Renal cortex interstitium (tissue), 11 donors: ENCODE measurements around the gene ZC3H18. TPM values are rescaled to one million over a fixed set of nuclear protein-coding genes. Genes with fewer than 3 reads are reported as not detected.

ENCODE experiments used
- DNase-seq, 11 donors: peaks; one replicate each; pipeline ENCODE4 v3.0.0-alpha.2; 2013; ENCODE audit warnings: low read depth in 9 of 11, low spot score in 4 of 11; ENCODE audit errors: extremely low read depth in 1 of 11
- polyA plus RNA-seq, 3 donors: library from polyadenylated mRNA; unstranded; fragments of 120-200 nt; gene quantifications; one replicate each; pipeline ENCODE4 v1.2.1, GENCODE V29; 2013; ENCODE audit not compliant: insufficient read length in 3 of 3

The ZC3H18 gene
- polyA plus RNA-seq, 3 donors: 35.8 to 43.3 (median 40.5) TPM

DNA sequence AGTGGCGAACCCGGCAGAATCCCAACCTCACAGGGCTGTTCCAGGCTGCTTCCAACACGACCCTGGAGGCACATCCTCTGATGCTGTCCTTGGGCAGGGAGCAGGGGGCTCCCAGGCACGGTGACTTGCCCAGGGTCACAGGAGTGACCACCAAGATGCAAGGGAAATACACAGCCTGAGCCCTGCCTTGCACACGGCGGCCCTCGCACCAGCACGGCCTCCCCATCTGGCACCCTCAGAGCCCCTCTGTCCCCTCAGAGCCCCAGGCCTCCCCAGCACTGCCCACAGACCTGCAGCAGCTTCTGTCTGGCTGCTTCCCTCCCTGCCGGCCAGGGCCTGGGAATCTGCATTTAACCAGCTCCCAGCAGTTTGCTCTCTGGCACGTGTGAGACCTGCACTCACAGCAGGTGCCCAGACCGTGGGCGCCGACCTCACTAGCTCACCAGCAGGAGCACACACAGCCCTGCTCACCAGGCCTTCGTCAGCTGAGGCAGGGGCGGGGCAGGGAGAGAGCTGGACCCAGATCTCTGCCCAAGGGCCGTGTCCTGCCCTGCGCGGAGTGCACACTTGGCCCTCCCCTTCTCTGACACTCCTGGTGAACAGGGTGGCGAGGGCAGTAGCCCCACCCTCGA is 29.7 kb upstream of the ZC3H18 start:
- DNase-seq: no peak

GRCh38 chr16:88541831-88542616 is 28.2 kb upstream of the ZC3H18 start:
- DNase-seq: no peak

- no peak for DNase-seq
These were observed 26.9 kb upstream of the ZC3H18 start for GRCh38 chr16:88543230-88543813.

DNA sequence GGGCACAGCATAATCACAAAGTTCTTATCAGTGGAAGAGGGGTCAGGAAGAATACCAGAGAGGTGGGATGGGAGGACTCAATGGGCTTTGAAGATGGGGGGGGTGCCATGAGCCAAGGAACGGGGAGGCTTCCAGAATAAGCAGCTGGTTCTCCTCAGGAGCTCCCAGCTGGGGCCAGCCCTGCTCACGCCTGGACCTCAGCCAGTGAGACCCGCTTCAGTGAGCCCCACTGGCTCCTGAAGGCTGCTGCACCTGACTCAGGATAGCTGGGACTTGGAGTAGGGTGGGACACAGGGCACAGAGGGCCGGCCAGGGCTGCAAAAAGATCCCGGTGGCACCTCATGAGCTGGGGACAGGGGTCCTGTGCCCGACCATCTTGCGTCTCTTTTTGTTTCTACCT is 24.4 kb upstream of the ZC3H18 start:
- DNase-seq: no peak

DNA sequence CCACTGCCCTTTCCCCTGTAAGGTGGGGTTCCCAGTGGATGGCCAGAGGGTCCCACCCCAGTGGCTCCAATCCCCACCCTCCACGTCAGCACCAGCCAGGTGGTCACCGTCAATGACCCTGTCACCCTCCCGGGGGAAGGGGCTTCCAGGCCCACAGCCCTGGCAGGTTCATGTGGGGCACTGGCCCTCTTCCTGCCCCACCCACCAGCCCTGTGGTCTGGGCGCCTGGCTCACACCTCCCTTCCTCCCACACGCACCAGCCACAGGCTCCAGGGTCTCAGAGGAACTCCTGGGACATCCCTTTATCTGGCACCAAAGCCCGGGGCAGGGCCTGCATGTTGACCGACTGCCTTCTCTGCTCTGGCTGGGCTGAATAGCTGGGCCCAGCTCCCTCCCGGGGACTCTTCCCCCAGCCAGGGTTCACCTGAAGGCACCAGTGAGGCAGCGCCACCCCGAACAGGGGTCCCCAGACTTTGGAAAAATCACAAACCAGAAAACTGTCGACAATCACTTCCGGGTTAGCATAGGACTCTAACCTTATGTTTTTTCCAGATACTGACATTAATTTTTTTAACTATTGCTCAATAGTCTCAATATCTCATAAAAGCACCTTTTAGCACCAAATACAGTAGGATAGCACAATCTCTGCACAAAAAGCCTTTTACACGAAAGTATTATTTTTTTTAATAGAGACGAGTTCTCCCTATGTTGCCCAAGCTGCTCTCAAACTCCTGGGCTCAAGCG is 21.9 kb upstream of the ZC3H18 start:
- DNase-seq: no peak

DNA sequence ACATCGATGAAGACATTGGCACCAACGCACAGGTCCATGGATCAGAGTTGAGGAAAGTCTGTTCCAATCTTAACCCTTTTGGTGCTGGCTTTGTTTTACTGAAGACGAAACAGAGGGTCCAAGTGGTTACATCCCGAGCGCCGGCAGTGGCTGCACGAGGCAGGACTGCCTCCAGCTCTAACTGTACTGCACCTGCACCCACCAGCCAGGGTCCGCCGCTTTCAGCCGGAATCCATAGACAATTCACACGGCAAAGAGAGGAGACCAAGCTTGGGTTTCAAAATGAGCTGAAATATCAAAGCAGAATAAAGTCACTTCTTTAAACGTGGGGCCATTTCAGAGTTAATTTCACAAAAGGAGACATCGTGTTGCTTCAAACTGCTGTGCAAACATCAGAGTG is 21.2 kb upstream of the ZC3H18 start:
- DNase-seq: no peak

- no peak for DNase-seq
These were observed 20.4 kb upstream of the ZC3H18 start for GRCh38 chr16:88549671-88550245.

GRCh38 chr16:88550246-88550661 is 19.9 kb upstream of the ZC3H18 start:
- DNase-seq: no peak

- no peak for DNase-seq
These were observed 18.0 kb upstream of the ZC3H18 start for GRCh38 chr16:88552166-88552565.

- DNase-seq: no peak
These were observed 17.4 kb upstream of the ZC3H18 start for GRCh38 chr16:88552815-88553214.

- DNase-seq: no peak
These were observed 16.5 kb upstream of the ZC3H18 start for GRCh38 chr16:88553739-88554138.

DNA sequence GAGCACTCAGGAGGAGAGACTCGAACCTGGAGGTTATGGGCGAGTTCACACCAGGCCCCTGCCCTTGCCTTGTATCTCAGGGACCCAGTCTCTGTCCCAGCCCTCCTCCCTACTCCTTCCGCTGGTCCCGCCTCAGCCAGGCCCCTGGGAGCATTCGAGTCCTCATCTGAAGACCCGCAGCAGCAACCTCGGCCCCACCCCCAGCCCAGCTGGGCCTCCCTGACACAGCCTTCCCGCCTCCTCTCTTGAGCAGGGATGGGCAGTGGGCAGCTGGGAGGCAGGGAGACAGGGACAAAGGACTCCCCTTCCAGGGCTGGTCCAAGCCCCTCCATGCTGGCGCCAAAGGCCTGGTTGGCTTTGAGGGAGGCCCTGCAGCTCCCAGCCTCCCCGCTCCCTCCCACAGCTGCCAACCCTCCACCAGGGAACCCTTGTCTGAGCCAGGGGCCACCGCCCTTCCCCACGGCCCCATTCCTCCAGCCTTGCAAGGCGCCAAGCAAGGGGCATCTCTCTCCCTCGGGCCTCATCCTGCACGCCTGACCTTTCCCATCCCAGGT is 15.4 kb upstream of the ZC3H18 start:
- no peak for DNase-seq

- DNase-seq: no peak
These were observed 13.8 kb upstream of the ZC3H18 start for GRCh38 chr16:88556294-88556988.

GRCh38 chr16:88558457-88559442 is 11.5 kb upstream of the ZC3H18 start:
- DNase-seq: peak in 9 of 11 donors; percentile 43 to 80 (median 61)

- DNase-seq: peak in 5 of 11 donors; percentile 37 to 59 (median 41)
These were observed 9.3 kb upstream of the ZC3H18 start for GRCh38 chr16:88560714-88561484.

DNA sequence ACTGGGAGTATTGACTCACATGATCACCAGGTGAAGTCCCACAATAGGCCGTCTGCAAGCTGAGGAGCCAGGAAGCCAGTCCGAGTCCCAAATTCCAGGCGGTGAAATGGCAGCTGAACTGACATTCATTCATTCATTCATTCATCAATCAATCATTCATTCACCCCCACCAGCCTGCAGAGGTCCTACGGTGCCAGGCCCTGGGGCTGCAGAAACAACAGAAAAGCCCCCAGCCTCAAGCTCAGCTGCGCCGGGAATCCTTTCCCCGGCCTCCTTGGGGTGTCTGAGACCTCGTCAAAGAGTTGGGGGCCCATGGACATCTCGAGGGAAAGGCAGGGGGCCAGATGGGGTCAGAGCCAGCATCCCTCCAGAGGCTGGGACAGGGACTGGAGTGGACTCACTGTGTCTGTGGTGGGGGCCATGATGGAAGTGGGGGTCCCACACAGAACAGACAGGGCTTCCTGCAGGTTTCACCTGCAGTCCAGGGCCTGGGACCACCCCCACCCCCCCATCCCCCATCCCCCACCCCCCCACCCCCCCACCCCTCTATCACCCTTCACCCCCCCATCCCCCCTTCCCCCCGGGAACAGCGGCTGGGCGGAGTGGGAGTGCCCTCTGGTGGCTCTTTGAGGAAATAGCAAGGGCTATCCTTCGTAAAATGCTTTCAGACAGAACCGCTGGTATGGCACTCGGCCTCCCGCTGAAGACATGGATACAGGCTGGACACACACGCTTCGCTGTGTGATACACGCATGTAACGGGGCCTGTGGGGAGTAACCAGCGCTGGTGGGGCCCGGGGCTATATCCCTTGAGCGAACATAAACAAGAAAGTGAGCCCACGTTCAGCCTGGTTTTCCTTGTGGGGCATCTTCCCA is 8.5 kb upstream of the ZC3H18 start:
- peak in 1 of 11 donors; percentile 31 for DNase-seq
